Glutamatergic neuron (in vitro differentiated cells): Measurements from ENCODE around the gene BRINP2. TPM values are rescaled to one million over a fixed set of nuclear protein-coding genes. Genes with fewer than 3 reads are reported as not detected.

Experiments used
- DNase-seq: peaks from one replicate; pipeline ENCODE4 v3.0.0; 2022
- H3K27ac Mint-ChIP-seq: one replicate; pipeline ENCODE4 v1.8.0; 2020; ENCODE audit warnings: mild to moderate bottlenecking, mixed read lengths, inconsistent platforms; ENCODE audit not compliant: unreplicated experiment
- H3K27me3 Mint-ChIP-seq: one replicate; pipeline ENCODE4 v1.8.0; 2020; ENCODE audit warnings: mild to moderate bottlenecking, moderate library complexity, mixed read lengths, inconsistent platforms; ENCODE audit not compliant: unreplicated experiment
- H3K36me3 Mint-ChIP-seq: one replicate; pipeline ENCODE4 v1.8.0; 2020; ENCODE audit warnings: mild to moderate bottlenecking, mixed read lengths, inconsistent platforms; ENCODE audit not compliant: unreplicated experiment
- H3K4me1 Mint-ChIP-seq: one replicate; pipeline ENCODE4 v1.8.0; 2020; ENCODE audit warnings: mild to moderate bottlenecking, low read depth, mixed read lengths, inconsistent platforms; ENCODE audit not compliant: unreplicated experiment
- H3K4me3 Mint-ChIP-seq: one replicate; pipeline ENCODE4 v1.8.0; 2020; ENCODE audit warnings: mild to moderate bottlenecking, mixed read lengths, inconsistent platforms; ENCODE audit not compliant: unreplicated experiment
- H3K9me3 Mint-ChIP-seq: one replicate; pipeline ENCODE4 v1.8.0; 2020; ENCODE audit warnings: mild to moderate bottlenecking, moderate library complexity, mixed read lengths, inconsistent platforms; ENCODE audit not compliant: unreplicated experiment
- total RNA-seq: library from RNA; stranded (reverse); fragmentation: NEBNext Ultra II Directional; extraction: Animal tissue kit (Norgen Biotek cat#: 25700); gene quantifications from one replicate; pipeline ENCODE4 v1.2.1, GENCODE V29; 2021; ENCODE audit not compliant: unreplicated experiment
- TF ChIP-seq, protein P1 (sequence below): fragments of 200-600 bp; sonication (generic); IDR thresholded peaks from one replicate; pipeline ENCODE4 v1.5.0; 2021; ENCODE audit not compliant: partially characterized antibody, unreplicated experiment

Gene BRINP2
- total RNA-seq, 1 donor from 2014 or later, result 1.7 TPM

DNA sequence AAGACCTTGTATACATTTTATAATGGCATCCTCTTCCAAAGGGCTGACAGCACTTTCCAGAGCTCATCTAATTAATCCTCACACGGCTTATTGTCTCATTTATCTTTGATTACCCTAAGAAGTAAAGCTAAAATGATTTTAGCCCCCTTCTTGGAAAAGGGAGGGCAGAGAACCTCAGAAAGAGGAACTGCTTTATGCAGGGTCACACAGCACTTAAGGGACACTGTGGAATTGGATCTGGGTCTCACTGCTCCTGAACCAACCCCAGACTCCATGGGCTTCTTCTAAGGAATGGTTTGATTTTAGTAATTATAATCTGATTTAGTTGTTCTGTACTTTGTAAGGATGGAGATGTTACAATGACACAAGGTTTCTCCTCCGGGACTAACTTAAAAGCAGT, 3.2 kb downstream of the BRINP2 start:
- peaks cover 3% of the 10 kb centered on the region for H3K27me3 Mint-ChIP-seq
- no peak overlapping the region for H3K4me3 Mint-ChIP-seq
- no peak for DNase-seq
- no peaks in the 10 kb centered on the region for H3K36me3 Mint-ChIP-seq
- H3K9me3 Mint-ChIP-seq, result no peaks in the 10 kb centered on the region
- no peak overlapping the region for H3K27ac Mint-ChIP-seq
- TF ChIP-seq, protein P1, sequence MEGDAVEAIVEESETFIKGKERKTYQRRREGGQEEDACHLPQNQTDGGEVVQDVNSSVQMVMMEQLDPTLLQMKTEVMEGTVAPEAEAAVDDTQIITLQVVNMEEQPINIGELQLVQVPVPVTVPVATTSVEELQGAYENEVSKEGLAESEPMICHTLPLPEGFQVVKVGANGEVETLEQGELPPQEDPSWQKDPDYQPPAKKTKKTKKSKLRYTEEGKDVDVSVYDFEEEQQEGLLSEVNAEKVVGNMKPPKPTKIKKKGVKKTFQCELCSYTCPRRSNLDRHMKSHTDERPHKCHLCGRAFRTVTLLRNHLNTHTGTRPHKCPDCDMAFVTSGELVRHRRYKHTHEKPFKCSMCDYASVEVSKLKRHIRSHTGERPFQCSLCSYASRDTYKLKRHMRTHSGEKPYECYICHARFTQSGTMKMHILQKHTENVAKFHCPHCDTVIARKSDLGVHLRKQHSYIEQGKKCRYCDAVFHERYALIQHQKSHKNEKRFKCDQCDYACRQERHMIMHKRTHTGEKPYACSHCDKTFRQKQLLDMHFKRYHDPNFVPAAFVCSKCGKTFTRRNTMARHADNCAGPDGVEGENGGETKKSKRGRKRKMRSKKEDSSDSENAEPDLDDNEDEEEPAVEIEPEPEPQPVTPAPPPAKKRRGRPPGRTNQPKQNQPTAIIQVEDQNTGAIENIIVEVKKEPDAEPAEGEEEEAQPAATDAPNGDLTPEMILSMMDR, result no peak
- peaks cover 11% of the 10 kb centered on the region for H3K4me1 Mint-ChIP-seq

DNA sequence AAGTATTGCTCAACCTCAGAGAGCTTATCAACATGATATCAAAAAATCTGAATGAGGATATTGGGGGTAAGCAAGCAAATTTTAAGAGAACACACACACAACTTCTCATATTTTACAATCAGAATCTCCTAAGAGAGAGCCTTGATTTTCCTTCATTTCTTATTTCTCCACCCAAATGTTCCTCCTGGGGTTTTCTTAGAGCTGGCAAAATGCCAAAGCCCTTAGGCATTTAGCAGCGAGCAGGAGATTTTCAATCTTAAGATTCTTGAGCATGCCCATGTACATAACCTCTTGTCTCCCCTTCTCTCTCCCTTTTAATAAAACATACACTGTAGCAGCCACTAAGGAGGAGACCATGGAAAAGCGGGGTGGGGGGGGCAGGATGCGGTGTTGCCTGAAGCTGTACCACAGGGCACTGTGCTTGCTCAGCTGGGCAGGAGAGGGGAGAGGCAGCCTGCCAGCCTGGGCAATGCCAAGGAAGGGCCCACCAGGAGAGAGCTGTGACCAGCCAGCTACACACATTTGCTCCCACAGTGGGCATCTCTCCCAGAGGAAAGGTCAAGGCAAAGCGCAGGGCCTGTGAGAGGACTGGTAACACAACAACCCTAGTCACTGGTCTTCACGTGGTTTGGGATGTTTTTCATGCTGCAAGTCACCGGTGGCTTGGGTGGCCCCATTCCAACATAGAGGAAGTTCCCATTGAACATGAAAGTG, 4.3 kb downstream of the BRINP2 start:
- peaks cover 3% of the 10 kb centered on the region for H3K27me3 Mint-ChIP-seq
- no peaks in the 10 kb centered on the region for H3K9me3 Mint-ChIP-seq
- no peaks in the 10 kb centered on the region for H3K36me3 Mint-ChIP-seq
- TF ChIP-seq, protein P1, result no peak
- DNase-seq, result no peak
- no peak overlapping the region for H3K27ac Mint-ChIP-seq
- no peak overlapping the region for H3K4me3 Mint-ChIP-seq
- peaks cover 11% of the 10 kb centered on the region for H3K4me1 Mint-ChIP-seq

DNA sequence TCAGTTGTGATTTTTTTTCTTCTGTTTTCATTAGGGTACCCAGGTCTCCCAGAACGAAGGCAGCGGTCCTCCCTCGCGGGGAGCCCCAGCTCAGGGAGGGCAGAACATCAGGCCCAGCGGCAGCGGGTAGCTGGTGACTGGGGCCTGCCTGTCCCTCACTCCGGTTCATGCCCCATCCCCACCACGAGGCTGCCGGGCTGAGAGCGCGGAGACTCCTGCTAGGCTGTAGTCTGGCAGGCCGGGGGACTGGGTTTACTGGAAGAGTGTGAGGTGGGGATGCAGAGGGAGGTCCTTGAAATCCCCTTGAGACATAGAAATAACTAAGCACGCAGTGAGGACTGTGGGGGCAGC, 10.5 kb downstream of the BRINP2 start:
- Mint-ChIP-seq H3K4me1 (no peaks in the 10 kb centered on the region), H3K27me3 (peaks cover 7% of the 10 kb centered on the region), H3K9me3 (no peaks in the 10 kb centered on the region), H3K4me3 (peak overlapping the region; percentile 79), H3K27ac (no peak overlapping the region), H3K36me3 (no peaks in the 10 kb centered on the region)
- TF ChIP-seq, protein P1, result no peak
- DNase-seq, result peak; percentile 35

DNA sequence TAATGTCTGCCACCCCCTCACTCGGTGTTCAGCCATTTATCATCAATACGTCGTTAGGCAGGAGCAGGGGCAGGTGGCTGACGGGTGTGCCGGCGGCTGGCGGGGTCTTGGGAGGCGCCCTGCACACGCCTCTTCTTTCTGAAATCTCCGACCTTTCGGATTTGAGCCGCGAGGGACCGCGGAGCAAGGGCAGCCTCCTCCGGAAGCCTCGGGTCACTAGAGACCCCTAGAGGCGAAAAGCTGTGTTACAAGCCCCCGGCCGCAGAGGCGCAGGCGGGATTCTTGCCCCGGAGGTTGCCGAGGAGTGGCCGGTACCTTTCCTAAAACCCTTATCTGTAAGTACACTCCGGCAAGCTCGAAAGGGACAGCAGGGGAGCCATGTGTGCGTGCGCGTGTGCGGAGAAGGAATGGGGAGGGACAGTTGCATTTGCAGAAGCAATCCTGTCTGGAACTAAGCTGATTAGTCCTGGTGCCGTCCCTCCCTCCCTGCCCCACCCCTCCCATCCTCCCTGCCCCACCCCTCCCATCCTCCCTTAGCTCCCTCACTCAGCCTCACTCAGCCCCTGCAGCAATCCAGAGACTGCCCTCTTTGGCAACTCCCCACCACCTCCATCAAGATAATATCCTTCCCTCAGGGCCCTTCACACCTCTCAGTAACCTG, 11.0 kb downstream of the BRINP2 start:
- TF ChIP-seq, protein P1, result peak; percentile 87
- peak; percentile 89 for DNase-seq
- H3K27me3 Mint-ChIP-seq, result peaks cover 7% of the 10 kb centered on the region

DNA sequence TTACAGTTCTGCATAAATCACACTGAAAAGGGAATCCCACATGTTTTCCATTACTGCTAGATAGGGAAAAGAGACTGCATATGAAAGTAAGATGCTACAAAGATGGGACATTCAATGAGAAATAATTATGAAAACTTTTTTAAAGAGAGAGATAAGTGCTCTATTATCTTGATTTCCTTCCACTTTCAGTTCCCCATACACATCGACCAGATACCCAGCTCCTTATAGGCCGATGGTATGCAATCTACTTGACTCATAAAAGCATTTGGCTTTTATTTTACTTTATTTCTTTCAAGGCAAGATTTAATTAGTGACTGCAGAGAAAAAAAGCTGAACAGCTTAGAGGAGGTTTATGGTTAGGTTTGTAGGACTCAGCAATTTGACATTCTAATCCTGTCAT, 13.1 kb downstream of the BRINP2 start:
- Mint-ChIP-seq H3K27ac (no peak overlapping the region), H3K9me3 (no peaks in the 10 kb centered on the region), H3K36me3 (no peaks in the 10 kb centered on the region), H3K27me3 (peaks cover 7% of the 10 kb centered on the region), H3K4me1 (no peaks in the 10 kb centered on the region), H3K4me3 (no peak overlapping the region)
- TF ChIP-seq, protein P1, result no peak
- DNase-seq, result no peak

More for the DNA sequence above, 11.0 kb downstream of the BRINP2 start:
- Mint-ChIP-seq H3K4me1 (no peaks in the 10 kb centered on the region), H3K36me3 (no peaks in the 10 kb centered on the region), H3K9me3 (no peaks in the 10 kb centered on the region), H3K4me3 (peak overlapping the region; percentile 79), H3K27ac (no peak overlapping the region)
